KMS-11 (cell line): ENCODE data around the gene SLC37A4.
A peak's percentile ranks its signal among the peaks of the same experiment; 100 is the strongest.
"Not testable (repeated sequence)": the region's sequence is repeated elsewhere in the genome, so short reads cannot be mapped to it uniquely, and the experiment has no call there.

ENCODE experiments used
- H2AFZ ChIP-seq: fragments of 200-600 bp; sonication (generic); 2 replicates; pipeline ENCODE4 v1.6.1; 2016; ENCODE audit warnings: antibody characterized with exemption, mixed run types, low read depth
- H3K27ac ChIP-seq: fragments of 200-600 bp; sonication (generic); 2 replicates; pipeline ENCODE4 v1.6.1; 2016; ENCODE audit warnings: mild to moderate bottlenecking, mixed run types
- H3K27me3 ChIP-seq: fragments of 200-600 bp; sonication (generic); 2 replicates; pipeline ENCODE4 v1.6.1; 2017; ENCODE audit warnings: mild to moderate bottlenecking, low read depth, mixed run types, moderate library complexity; ENCODE audit not compliant: insufficient read depth
- H3K36me3 ChIP-seq: fragments of 200-600 bp; sonication (generic); 2 replicates; pipeline ENCODE4 v1.6.1; 2017; ENCODE audit warnings: mild to moderate bottlenecking, mixed run types; ENCODE audit not compliant: insufficient read depth
- H3K4me1 ChIP-seq: fragments of 200-600 bp; sonication (generic); 2 replicates; pipeline ENCODE4 v1.6.1; 2016; ENCODE audit warnings: mild to moderate bottlenecking, low read depth, mixed run types; ENCODE audit not compliant: poor library complexity, severe bottlenecking
- H3K4me2 ChIP-seq: fragments of 200-600 bp; sonication (generic); 2 replicates; pipeline ENCODE4 v1.7.0; 2016; ENCODE audit warnings: mild to moderate bottlenecking, mixed run types
- H3K4me3 ChIP-seq: fragments of 200-600 bp; sonication (generic); IDR thresholded peaks from 2 replicates; pipeline ENCODE4 v1.6.1; 2017; ENCODE audit warnings: low read depth, low read length, mixed read lengths; ENCODE audit not compliant: insufficient read depth
- H3K79me2 ChIP-seq: fragments of 200-600 bp; sonication (generic); 2 replicates; pipeline ENCODE4 v1.6.1; 2016; ENCODE audit warnings: low read depth, mixed run types; ENCODE audit not compliant: insufficient read depth
- H3K9ac ChIP-seq: fragments of 200-600 bp; sonication (generic); 2 replicates; pipeline ENCODE4 v1.6.1; 2016; ENCODE audit warnings: mild to moderate bottlenecking, mixed run types
- H4K20me1 ChIP-seq: fragments of 200-600 bp; sonication (generic); 2 replicates; pipeline ENCODE4 v1.6.1; 2016; ENCODE audit warnings: mild to moderate bottlenecking, mixed run types; ENCODE audit not compliant: insufficient read depth
- CTCF ChIP-seq: fragments of 200-600 bp; sonication (generic); conservative IDR thresholded peaks from 2 replicates; pipeline ENCODE4 v1.6.1; 2017; ENCODE audit warnings: low read depth, mild to moderate bottlenecking, antibody characterized with exemption, low read length, moderate library complexity, mixed read lengths

Gene SLC37A4

GRCh38 chr11:118996926-118997626 lies 33.6 kb downstream of the SLC37A4 start:
- Histone ChIP-seq H2AFZ (peak overlapping the region; percentile 87), H3K4me3 (no peak overlapping the region), H4K20me1 (no peaks in the 10 kb centered on the region), H3K4me2 (peak overlapping the region; percentile 68), H3K27me3 (no peaks in the 10 kb centered on the region), H3K4me1 (no peaks in the 10 kb centered on the region), H3K36me3 (peaks cover 4% of the 10 kb centered on the region; the same call in 1 of the 2 replicates), H3K9ac (peak overlapping the region; percentile 44; the same call in 1 of the 2 replicates), H3K79me2 (no peaks in the 10 kb centered on the region), H3K27ac (peak overlapping the region; percentile 42; the same call in 1 of the 2 replicates)
- TF ChIP-seq CTCF: no peak

GRCh38 chr11:118991486-118992038 lies 39.1 kb downstream of the SLC37A4 start:
- not testable (repeated sequence) for H3K4me3 ChIP-seq, H3K27me3 ChIP-seq, H3K4me1 ChIP-seq, H3K9ac ChIP-seq, H4K20me1 ChIP-seq, H3K27ac ChIP-seq, H3K36me3 ChIP-seq, H3K4me2 ChIP-seq, H3K79me2 ChIP-seq, H2AFZ ChIP-seq

GRCh38 chr11:118988280-118988679 lies 42.4 kb downstream of the SLC37A4 start:
- no peaks in the 10 kb centered on the region for H3K27me3 ChIP-seq
- H3K4me2 ChIP-seq: no peak overlapping the region
- H3K27ac ChIP-seq: no peak overlapping the region
- H3K4me3 ChIP-seq: no peak overlapping the region
- H4K20me1 ChIP-seq: no peaks in the 10 kb centered on the region
- TF ChIP-seq CTCF: no peak
- H3K9ac ChIP-seq: no peak overlapping the region
- no peaks in the 10 kb centered on the region for H3K4me1 ChIP-seq
- no peaks in the 10 kb centered on the region for H3K36me3 ChIP-seq
- H2AFZ ChIP-seq: no peak overlapping the region
- H3K79me2 ChIP-seq: no peaks in the 10 kb centered on the region

- Histone ChIP-seq H3K9ac (no peak overlapping the region), H3K4me1 (no peaks in the 10 kb centered on the region), H3K4me3 (no peak overlapping the region), H3K36me3 (no peaks in the 10 kb centered on the region), H3K27me3 (no peaks in the 10 kb centered on the region), H4K20me1 (no peaks in the 10 kb centered on the region), H2AFZ (no peak overlapping the region), H3K4me2 (no peak overlapping the region), H3K27ac (no peak overlapping the region), H3K79me2 (no peaks in the 10 kb centered on the region)
- TF ChIP-seq CTCF: no peak
Measured at GRCh38 chr11:118984825-118985224, 45.9 kb downstream of the SLC37A4 start.

GRCh38 chr11:118984337-118984736 lies 46.3 kb downstream of the SLC37A4 start:
- not testable (repeated sequence) for H3K4me2 ChIP-seq, H4K20me1 ChIP-seq, H3K4me1 ChIP-seq, H3K4me3 ChIP-seq, H3K36me3 ChIP-seq, H3K9ac ChIP-seq, H3K79me2 ChIP-seq, H3K27me3 ChIP-seq, H2AFZ ChIP-seq, H3K27ac ChIP-seq
